HCT116 (cell line): ENCODE measurements around the gene TMA7. TPM values are rescaled to one million over a fixed set of nuclear protein-coding genes. Genes with fewer than 3 reads are reported as not detected.

Experiments
- ATAC-seq: fragments of 200-7000 bp; cut with Tn5 transposase; 2 replicates; pipeline ENCODE4 v1.9.1; 2020; ENCODE audit warnings: mild to moderate bottlenecking, moderate library complexity
- BruUV-seq: library from RNA; stranded (reverse); fragments of 400-500 nt; replicated peaks from 2 replicates; lab custom pipeline; 2021; lab: Mats Ljungman, UMichigan
- CTCF ChIA-PET: fragments of 300-600 bp; sonication (Branson Sonifier 250); formaldehyde crosslinking; loops from one replicate; lab custom pipeline; 2021; ENCODE audit warnings: antibody characterized with exemption; lab: Charles Lee
- POLR2A ChIA-PET: fragments of 300-600, 350-600 bp; sonication (Branson Sonifier 250); formaldehyde crosslinking; loops from one replicate; lab custom pipeline; 2021; ENCODE audit warnings: antibody characterized with exemption; lab: Charles Lee
- RAD21 ChIA-PET, 2 experiments: fragments of 300-600 bp; sonication (Branson Sonifier 250); formaldehyde crosslinking; loops; one replicate each; lab custom pipeline; 2023; ENCODE audit warnings: low total read pairs in 2 of 2; ENCODE audit not compliant: uncharacterized antibody in 2 of 2, unreplicated experiment in 2 of 2, low non-redundant PET in 1 of 2; lab: Charles Lee
- DNase-seq: peaks from one replicate; pipeline ENCODE4 v3.0.0-alpha.2; 2010; ENCODE audit warnings: low read depth, low spot score
- H2AFZ ChIP-seq: fragments of 200-600 bp; shearing (Covaris generic), sonication (generic); 2 replicates; pipeline ENCODE4 v1.6.1; 2017; ENCODE audit warnings: low read depth, mixed run types, mixed read lengths, antibody characterized with exemption, low read length; ENCODE audit not compliant: poor library complexity, severe bottlenecking
- H3K27ac ChIP-seq: 2 replicates; pipeline ENCODE4 v1.5.1; 2012; ENCODE audit warnings: low read depth, low read length
- H3K27me3 ChIP-seq: fragments of 200-600 bp; sonication (generic); 2 replicates; pipeline ENCODE4 v1.6.1; 2016; ENCODE audit warnings: mixed run types, low read length, mixed read lengths; ENCODE audit not compliant: insufficient read depth
- H3K36me3 ChIP-seq, 2 experiments: fragments of 200-500 bp in 1 of 2; fragments of 200-600 bp in 1 of 2; sonication (Bioruptor generic) in 1 of 2; sonication (generic) in 1 of 2; 2 replicates each; pipeline versions ENCODE4 v1.5.1 to v1.6.1; 2014 to 2016; ENCODE audit warnings: low read length in 2 of 2, inconsistent platforms in 1 of 2, mixed read lengths in 1 of 2, mixed run types in 1 of 2; ENCODE audit not compliant: insufficient read depth in 2 of 2, control insufficient read depth in 1 of 2
- H3K4me1 ChIP-seq, 2 experiments: fragments of 200-600 bp in 1 of 2; sonication (generic) in 1 of 2; 2 replicates each; pipeline versions ENCODE4 v1.5.1 to v1.6.1; 2012 to 2017; ENCODE audit warnings: low read length in 2 of 2, inconsistent platforms in 1 of 2, mild to moderate bottlenecking in 1 of 2, mixed read lengths in 1 of 2, mixed run types in 1 of 2, moderate library complexity in 1 of 2; ENCODE audit not compliant: insufficient read depth in 2 of 2, control insufficient read depth in 1 of 2
- H3K4me2 ChIP-seq: fragments of 200-600 bp; sonication (generic); 2 replicates; pipeline ENCODE4 v1.6.1; 2017; ENCODE audit warnings: mixed run types, low read length, mixed read lengths
- H3K4me3 ChIP-seq, 2 experiments: fragments of 200-600 bp in 1 of 2; sonication (generic) in 1 of 2; replicated peaks in 1 of 2; 2 replicates each; pipeline ENCODE4 v1.5.1; 2011 to 2016; ENCODE audit warnings: low read length in 2 of 2, control low read depth in 1 of 2, low read depth in 1 of 2, mild to moderate bottlenecking in 1 of 2, mixed read lengths in 1 of 2, mixed run types in 1 of 2
- H3K79me2 ChIP-seq: fragments of 200-600 bp; sonication (generic); 2 replicates; pipeline ENCODE4 v1.6.1; 2017; ENCODE audit warnings: mild to moderate bottlenecking, mixed run types, low read length, moderate library complexity, mixed read lengths; ENCODE audit not compliant: insufficient read depth
- H3K9ac ChIP-seq: fragments of 200-600 bp; sonication (generic); 2 replicates; pipeline ENCODE4 v1.6.1; 2016; ENCODE audit warnings: low read length, mixed read lengths
- H3K9me2 ChIP-seq: fragments of 200-600 bp; sonication (generic), shearing (Covaris generic); 2 replicates; pipeline ENCODE4 v1.6.1; 2017; ENCODE audit warnings: mixed run types, mild to moderate bottlenecking, moderate library complexity; ENCODE audit not compliant: insufficient read depth
- H3K9me3 ChIP-seq, 2 experiments: fragments of 200-500 bp in 1 of 2; fragments of 200-600 bp in 1 of 2; sonication (Bioruptor generic) in 1 of 2; sonication (generic) in 1 of 2; 2 replicates each; pipeline ENCODE4 v1.6.1; 2014 to 2017; ENCODE audit warnings: low read length in 2 of 2, mixed read lengths in 2 of 2, inconsistent platforms in 1 of 2, low read depth in 1 of 2, mild to moderate bottlenecking in 1 of 2, mixed run types in 1 of 2, moderate library complexity in 1 of 2; ENCODE audit not compliant: control insufficient read depth in 1 of 2, insufficient read depth in 1 of 2
- H4K20me1 ChIP-seq: fragments of 200-600 bp; sonication (generic), shearing (Covaris generic); 2 replicates; pipeline ENCODE4 v1.6.1; 2017; ENCODE audit warnings: mixed run types, mild to moderate bottlenecking, moderate library complexity; ENCODE audit not compliant: insufficient read depth
- CBX3 ChIP-seq: IDR thresholded peaks from 2 replicates; pipeline ENCODE4 v1.6.1; 2012; ENCODE audit warnings: low read depth
- JUND ChIP-seq: IDR thresholded peaks from 2 replicates; pipeline ENCODE4 v1.6.1; 2012
- POLR2AphosphoS5 ChIP-seq: IDR thresholded peaks from 2 replicates; pipeline ENCODE4 v1.6.1; 2011; ENCODE audit warnings: mild to moderate bottlenecking, low read depth, low read length, moderate library complexity
- RAD21 ChIP-seq: IDR thresholded peaks from 2 replicates; pipeline ENCODE4 v1.6.1; 2012; ENCODE audit warnings: low read depth, mild to moderate bottlenecking
- TCF7L2 ChIP-seq: IDR thresholded peaks from 2 replicates; pipeline ENCODE4 v1.7.0; 2011; ENCODE audit warnings: borderline replicate concordance, inconsistent platforms; ENCODE audit not compliant: insufficient read depth, insufficient read length; ENCODE audit errors: extremely low read depth
- YY1 ChIP-seq: IDR thresholded peaks from 2 replicates; pipeline ENCODE4 v1.6.1; 2011; ENCODE audit warnings: low read length, low read depth, moderate library complexity, mild to moderate bottlenecking; ENCODE audit not compliant: insufficient replicate concordance; ENCODE audit errors: extremely low read depth
- ZFX ChIP-seq: fragments of 450-650 bp; IDR thresholded peaks from 2 replicates; pipeline ENCODE4 v1.6.1; 2017
- intact Hi-C: fragments of 100-400 bp; cut with micrococcal nuclease; formaldehyde crosslinking; loops from 2 replicates; pipeline ENCODE4 v1.10.0; 2022
- total RNA-seq: library from RNA; stranded (reverse); gene quantifications from one replicate; pipeline ENCODE4 v1.2.1, GENCODE V29; 2021; ENCODE audit not compliant: unreplicated experiment
- TF ChIP-seq, protein P1 (sequence below): IDR thresholded peaks from 2 replicates; pipeline ENCODE4 v1.6.1; 2011; ENCODE audit warnings: mild to moderate bottlenecking, low read length, moderate library complexity; ENCODE audit not compliant: insufficient replicate concordance; ENCODE audit errors: extremely low read depth
- TF ChIP-seq, protein P2 (sequence below): IDR thresholded peaks from 2 replicates; pipeline ENCODE4 v1.6.1; 2012

The TMA7 gene
- total RNA-seq, 1 experiment from 2014 or later: 334 TPM

DNA sequence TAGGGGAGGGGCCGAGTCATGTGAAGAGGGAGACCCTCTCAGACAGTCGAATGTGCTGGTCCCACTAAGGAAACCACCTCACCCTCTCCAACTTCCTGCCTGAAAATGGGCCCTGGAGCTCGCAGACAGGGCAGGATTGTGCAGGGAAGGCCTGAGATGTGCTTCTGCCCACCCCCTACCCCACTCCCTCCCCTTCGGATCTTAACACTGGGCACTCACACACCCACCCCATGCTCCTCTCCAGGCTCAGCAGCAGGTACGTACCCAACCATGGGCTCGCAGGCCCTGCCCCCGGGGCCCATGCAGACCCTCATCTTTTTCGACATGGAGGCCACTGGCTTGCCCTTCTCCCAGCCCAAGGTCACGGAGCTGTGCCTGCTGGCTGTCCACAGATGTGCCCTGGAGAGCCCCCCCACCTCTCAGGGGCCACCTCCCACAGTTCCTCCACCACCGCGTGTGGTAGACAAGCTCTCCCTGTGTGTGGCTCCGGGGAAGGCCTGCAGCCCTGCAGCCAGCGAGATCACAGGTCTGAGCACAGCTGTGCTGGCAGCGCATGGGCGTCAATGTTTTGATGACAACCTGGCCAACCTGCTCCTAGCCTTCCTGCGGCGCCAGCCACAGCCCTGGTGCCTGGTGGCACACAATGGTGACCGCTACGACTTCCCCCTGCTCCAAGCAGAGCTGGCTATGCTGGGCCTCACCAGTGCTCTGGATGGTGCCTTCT is 26.5 kb downstream of the TMA7 start:
- Histone ChIP-seq H3K9me3 (no peaks in the 10 kb centered on the region), H3K4me3 (peak overlapping the region; percentile 56 to 60), H3K36me3 (peaks cover 0 to 16% of the 10 kb centered on the region in 2 experiments; a peak in 1 of 4 replicates), H3K4me1 (peaks cover 18 to 35% of the 10 kb centered on the region in 2 experiments), H4K20me1 (no peaks in the 10 kb centered on the region), H3K27me3 (no peaks in the 10 kb centered on the region), H3K9me2 (no peaks in the 10 kb centered on the region), H2AFZ (no peak overlapping the region), H3K79me2 (peaks cover 46% of the 10 kb centered on the region), H3K4me2 (peak overlapping the region; percentile 92), H3K27ac (peak overlapping the region; percentile 98), H3K9ac (peak overlapping the region; percentile 82)
- intact Hi-C loops: no loop called here
- ChIA-PET POLR2A (interaction anchor here (1.5 kb wide), 1 partner anchor 20 kb away, joined by 5 read pairs; the partner anchor contains the start of gene ATRIP), RAD21 (no interaction called here), CTCF (interaction anchor here (3.3 kb wide), 1 partner anchor 83 kb away, joined by 19 read pairs; no protein-coding TSS in a partner anchor)
- ATAC-seq: peak; percentile 21
- no peak for DNase-seq
- TF ChIP-seq RAD21 (no peak), POLR2AphosphoS5 (peak; percentile 1; the same call in 1 of the 2 replicates), TCF7L2 (no peak), CBX3 (no peak), YY1 (no peak), ZFX (0 out of 2 replicates have a peak, but pooled peaks have one; percentile 5), JUND (no peak)
- TF ChIP-seq, protein P1, sequence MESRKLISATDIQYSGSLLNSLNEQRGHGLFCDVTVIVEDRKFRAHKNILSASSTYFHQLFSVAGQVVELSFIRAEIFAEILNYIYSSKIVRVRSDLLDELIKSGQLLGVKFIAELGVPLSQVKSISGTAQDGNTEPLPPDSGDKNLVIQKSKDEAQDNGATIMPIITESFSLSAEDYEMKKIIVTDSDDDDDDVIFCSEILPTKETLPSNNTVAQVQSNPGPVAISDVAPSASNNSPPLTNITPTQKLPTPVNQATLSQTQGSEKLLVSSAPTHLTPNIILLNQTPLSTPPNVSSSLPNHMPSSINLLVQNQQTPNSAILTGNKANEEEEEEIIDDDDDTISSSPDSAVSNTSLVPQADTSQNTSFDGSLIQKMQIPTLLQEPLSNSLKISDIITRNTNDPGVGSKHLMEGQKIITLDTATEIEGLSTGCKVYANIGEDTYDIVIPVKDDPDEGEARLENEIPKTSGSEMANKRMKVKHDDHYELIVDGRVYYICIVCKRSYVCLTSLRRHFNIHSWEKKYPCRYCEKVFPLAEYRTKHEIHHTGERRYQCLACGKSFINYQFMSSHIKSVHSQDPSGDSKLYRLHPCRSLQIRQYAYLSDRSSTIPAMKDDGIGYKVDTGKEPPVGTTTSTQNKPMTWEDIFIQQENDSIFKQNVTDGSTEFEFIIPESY: no peak
- TF ChIP-seq, protein P2, sequence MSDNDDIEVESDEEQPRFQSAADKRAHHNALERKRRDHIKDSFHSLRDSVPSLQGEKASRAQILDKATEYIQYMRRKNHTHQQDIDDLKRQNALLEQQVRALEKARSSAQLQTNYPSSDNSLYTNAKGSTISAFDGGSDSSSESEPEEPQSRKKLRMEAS: no peak
- BruUV-seq: TSS peak; percentile 58
